Smooth muscle cell of bladder (primary cell): ENCODE measurements around the gene PLVAP. TPM values are rescaled to one million over a fixed set of nuclear protein-coding genes. Genes with fewer than 3 reads are reported as not detected.

Experiments
- total RNA-seq: library from RNA; depleted of rRNA; stranded (reverse); fragments of >200 nt; gene quantifications from 2 replicates; pipeline ENCODE4 v1.2.3, GENCODE V29; 2014

The PLVAP gene
- total RNA-seq: 0.65 TPM in 1 of 2 replicates, not detected in the other

DNA sequence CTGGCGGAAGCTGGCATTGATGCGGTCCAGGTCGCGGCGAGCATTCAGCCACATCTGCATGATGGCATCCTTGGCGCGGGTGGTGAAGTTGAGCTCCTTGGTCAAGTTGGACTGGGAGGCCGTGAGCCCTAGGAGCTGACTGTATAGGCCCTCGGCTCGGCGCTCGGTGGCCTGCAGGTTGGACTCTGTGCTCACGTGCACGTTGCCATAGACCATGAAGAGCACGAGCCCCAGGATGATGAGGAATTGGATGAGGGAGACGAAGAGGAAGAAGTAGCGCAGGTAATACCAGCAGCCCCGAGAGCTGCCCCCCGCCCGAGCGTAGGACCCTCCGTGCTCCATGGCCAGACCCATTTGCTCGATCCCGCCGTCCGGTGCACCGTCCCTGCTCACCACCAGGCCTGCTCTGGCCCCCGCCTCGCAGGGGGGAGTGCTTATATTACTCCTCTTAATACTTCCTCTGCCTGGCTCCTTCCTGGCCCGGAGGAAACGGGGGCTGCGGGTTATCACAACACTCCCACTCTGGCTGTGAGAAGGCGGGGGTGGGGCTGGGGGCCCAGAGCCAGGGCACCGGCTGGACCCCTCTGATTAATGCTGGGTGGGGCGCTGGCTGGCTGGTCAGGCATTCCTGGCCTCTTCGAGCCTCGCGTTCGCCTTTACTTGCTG, at the start of gene PLVAP:
TSS of gene PLVAP (minus strand) at position 408 of the 666 bp plus-strand sequence. CDS start at position 354, 54 bp downstream.

DNA sequence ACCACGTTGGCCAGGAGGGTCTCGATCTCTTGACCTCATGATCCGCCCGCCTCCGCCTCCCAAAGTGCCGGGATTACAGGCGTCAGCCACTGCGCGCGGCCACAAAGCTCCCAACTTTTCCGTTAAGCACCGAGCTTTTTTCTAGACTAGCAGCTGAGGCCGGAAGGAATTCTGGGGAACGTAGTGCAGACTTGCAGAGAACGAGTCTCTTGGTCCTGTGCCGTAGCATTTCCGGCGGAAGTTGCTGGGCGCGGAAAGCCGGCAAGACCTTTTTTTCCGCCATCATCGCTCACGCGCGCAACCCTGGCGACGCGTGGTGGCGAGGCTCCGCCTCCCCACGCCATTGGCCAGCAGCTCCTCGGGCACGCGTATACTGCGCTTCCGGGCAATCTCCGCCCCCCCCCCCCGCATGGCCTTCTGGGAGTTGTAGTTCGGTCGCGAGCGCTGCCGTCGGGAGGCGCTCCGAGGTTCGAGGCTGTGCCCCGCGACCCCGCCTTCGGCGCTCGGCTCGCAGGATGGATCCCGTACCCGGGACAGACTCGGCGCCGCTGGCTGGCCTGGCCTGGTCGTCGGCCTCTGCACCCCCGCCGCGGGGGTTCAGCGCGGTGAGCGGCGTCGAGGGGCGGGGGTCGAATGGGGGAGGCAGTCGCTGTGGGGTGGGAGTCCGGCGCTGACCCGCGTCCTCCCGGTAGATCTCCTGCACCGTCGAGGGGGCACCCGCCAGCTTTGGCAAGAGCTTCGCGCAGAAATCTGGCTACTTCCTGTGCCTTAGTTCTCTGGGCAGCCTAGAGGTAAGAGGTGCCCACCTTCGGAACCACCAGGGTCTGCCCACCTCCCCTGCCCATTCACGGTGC, 42.7 kb upstream of the PLVAP start, which contains the start of gene MVB12A:
TSS of gene MVB12A (plus strand) at position 427 of the 854 bp plus-strand sequence. CDS start at position 516, 89 bp downstream.

DNA sequence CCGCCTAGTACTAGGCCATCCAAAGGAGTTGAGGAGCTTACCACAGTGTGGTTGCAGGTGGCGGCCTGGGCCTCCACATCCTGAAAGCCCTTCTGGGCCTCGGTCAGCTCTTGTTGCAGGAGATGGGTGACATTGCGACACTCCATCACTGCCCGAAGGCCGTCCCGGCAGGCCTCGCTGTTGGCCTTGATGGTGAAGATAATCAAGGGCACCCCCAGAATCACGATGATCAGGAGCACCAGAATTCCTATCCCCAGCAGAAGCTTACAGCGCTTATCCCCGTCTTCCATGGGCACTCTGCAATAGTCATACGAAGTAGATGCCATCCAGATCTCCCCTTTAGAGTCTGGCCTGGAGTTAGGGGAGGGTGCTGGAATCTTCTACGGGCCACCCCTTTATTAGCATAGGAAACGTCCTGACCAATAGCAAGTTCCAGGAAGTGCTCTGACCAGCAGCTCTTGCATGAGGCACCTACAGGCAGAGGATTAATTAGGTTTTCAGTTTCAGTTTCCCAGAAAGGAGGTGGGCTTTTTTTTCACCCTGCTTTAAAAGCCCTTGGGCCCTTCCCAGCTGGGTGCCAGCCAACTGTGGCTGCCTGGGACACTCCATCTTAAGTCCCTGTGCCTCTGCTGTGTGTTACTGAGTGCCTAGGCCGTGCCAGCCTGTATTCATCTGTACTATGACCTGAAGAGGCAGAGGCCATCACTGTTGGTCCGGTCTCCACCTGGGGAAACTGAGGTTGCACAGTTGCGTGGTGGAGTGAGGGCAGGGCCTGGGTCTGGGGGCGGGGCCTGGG, 28.3 kb upstream of the PLVAP start, which contains the start of gene BST2:
TSS of gene BST2 (minus strand) at position 381 of the 796 bp plus-strand sequence. CDS start at position 326, 55 bp downstream.

DNA sequence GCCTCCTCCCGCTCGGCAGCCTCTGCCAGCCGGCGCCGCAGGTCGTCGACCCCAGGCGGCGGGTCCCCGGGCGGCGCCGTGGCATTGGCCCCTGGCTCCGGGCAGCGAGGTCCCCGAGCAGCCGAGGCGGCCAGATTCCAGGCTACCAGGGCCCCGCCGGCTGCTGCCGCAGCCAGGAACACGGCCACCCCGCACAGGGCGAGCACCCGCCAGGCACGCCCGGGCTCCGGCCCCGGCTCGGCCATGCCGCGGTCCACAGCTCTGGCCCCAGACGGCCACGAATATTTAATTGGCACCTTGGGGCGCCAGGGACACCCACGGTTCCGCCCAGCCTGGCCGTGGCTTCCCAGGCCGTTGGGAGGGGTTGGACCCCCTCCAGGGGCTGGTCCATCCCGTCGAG, 16.8 kb upstream of the PLVAP start, which contains the start of gene CCDC194:
TSS of gene CCDC194 (minus strand) at position 283 of the 400 bp plus-strand sequence. CDS start at position 245, 38 bp downstream.

GRCh38 chr19:17336872-17337674, 40.1 kb downstream of the PLVAP start, which contains the start of gene GTPBP3:
Gene GTPBP3, plus strand, starts transcription at chr19:17337553. Its CDS starts 59 bp downstream, at chr19:17337612.

DNA sequence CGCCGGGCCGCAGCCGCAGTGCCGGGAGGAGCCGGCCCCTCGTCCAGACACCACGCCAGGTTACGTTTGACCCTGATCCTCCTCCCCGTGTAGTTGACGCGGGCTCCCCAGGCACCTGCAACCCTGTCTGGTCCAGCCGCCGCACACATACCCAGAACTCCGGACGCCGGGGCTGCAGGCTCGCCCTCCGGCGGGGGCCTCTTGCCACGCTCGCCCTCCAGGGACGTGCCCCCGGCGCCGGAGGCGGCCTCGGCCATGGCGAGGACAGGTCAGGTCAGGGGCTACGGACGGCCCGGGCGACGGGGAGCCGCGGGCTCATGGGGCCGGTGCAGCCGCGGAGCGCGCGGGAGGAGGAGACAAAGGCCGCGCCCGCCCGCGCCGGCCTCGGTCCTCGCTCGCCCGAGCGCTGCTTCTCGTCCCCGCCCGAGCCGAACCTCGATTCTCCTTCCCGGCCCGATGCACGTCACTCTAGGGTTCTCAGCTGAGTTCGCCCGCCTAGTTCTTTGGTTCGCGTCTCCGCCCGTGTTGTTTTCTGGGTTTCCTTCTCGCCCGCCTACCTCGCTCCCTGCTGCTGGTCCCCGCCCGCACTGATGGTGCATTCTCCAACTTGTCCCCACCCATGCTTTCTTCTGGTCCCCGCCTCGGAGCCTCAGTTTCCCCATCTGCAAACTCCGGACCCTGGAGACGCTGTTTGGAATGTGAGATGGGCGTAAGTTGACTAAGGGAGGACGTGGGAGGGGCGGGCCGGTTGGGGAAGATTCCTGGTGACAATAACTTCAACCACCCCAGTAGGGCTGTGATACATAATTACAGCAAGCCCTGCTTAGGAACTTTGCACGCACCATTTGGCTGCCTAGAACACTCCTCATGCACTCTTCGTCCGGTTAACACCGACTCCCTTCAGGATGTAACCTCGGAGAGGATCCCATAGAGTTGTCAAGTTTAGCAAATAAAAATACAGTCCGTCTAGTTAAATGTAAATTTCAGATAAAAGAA, 42.4 kb downstream of the PLVAP start, which contains the start of gene ANO8:
TSS of gene ANO8 (minus strand) at position 442 of the 996 bp plus-strand sequence. CDS start at position 257, 185 bp downstream.

DNA sequence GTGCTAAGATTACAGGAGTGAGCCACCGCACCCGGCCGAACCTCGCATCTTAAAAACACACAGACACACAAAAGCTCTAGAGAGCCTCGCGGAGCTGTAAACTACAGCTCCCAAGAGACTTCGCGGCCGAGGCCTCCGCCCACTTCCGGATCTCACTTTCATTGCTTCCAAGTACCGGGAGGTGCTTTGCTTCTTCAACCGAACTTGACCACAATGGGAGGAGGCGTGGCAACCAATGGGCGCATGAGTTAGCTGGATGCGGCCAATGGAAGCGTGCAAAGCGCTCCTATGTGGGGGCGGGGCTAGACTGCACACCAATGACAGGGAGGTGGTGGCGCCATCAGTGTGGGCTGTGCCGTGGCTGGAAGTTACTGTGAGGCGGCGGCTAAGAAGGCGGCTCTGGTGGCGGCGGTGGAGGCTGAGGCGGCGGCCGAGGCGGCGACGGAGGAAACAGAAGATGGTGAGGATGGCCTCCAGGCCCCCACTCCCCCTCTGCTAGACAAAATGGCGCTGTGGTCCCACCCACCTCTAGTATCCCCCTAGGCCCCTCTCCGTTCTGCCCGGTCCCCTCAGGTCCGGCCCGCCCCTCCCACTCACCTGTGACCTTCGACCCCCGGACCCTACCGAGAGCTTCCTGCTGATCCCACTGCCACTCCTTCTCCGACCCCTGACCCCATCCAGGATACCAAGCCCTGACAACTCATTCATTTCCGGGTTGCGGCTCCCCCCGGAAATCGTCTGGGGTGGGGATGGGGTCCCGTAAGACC, 67.8 kb downstream of the PLVAP start, which contains the start of gene DDA1:
TSS of gene DDA1 (plus strand) at position 366 of the 767 bp plus-strand sequence. CDS start at position 458, 92 bp downstream.

GRCh38 chr19:17305517-17306284, 71.4 kb downstream of the PLVAP start, which contains the start of gene MRPL34:
Gene MRPL34, plus strand, starts transcription at chr19:17305872. Its CDS starts 21 bp downstream, at chr19:17305893.

DNA sequence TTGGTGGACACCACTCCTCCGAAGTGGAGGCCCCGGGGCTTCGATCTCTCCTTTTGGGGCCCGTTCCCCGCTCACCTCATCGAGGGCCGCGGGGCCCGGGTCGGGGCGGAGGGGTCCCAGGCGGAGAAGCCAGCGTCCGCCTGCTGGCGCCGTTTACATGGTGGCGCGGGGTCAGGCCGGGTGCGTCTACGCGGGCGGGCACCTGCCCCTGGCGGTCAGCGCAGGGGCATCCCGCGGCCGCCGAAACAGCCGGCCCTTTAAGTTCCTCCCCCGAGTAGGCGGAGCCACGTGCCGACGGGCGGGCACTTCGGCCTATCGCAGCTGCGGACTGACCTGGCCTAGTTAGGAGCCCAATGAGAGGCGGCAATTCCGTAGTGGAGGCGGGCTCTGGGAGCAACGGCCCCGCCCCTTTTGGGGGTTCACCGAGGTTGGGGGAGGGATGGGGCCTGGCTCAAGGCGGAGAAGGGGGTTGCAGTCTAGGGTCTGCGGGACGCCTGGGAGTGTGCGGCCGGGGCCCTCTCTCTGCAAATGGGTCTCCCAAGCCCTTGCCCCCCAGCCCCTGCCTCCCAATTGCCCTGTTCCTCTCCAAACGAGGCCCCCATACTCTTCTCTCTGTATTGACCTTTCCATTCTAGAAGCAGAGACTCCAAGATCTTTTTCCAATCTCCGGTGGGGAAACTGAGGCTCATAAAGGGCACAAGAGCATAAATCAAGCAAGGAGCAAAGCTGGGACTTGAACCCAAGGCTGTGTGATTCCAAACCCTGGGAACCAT, 73.8 kb downstream of the PLVAP start, which contains the start of gene ABHD8:
TSS of gene ABHD8 (minus strand) at position 259 of the 773 bp plus-strand sequence. CDS start 1,809 bp downstream, outside the sequence.

Other genes starting within 250 kb of the PLVAP start
- gene USE1, start 162.0 kb downstream of the PLVAP start, total RNA-seq: 23.8 and 33.3 TPM in 2 replicates
- gene OCEL1, start 151.1 kb downstream of the PLVAP start, total RNA-seq: 1.4 and 2.4 TPM in 2 replicates
- gene NR2F6, start 131.4 kb downstream of the PLVAP start, total RNA-seq: 27.9 and 37.6 TPM in 2 replicates
- gene USHBP1, start 112.6 kb downstream of the PLVAP start, total RNA-seq: not detected in 2 replicates
- 86.8 and 89.7 TPM in 2 replicates for gene BABAM1, start 109.9 kb downstream of the PLVAP start, total RNA-seq
- gene ANKLE1, start 95.4 kb downstream of the PLVAP start, total RNA-seq: 0.14 and 0.18 TPM in 2 replicates
- 8.7 and 11.6 TPM in 2 replicates for gene ABHD8, start 73.9 kb downstream of the PLVAP start, total RNA-seq
- 13.5 and 33.7 TPM in 2 replicates for gene MRPL34, start 71.5 kb downstream of the PLVAP start, total RNA-seq
- 17.5 and 24.2 TPM in 2 replicates for gene DDA1, start 67.8 kb downstream of the PLVAP start, total RNA-seq
- gene ANO8, start 42.5 kb downstream of the PLVAP start, total RNA-seq: 1.6 and 3.0 TPM in 2 replicates
- 5.8 and 11.5 TPM in 2 replicates for gene GTPBP3, start 39.8 kb downstream of the PLVAP start, total RNA-seq
- gene CCDC194, start 16.9 kb upstream of the PLVAP start, total RNA-seq: not detected in 2 replicates
- gene BST2, start 28.3 kb upstream of the PLVAP start, total RNA-seq: 0.55 and 5.4 TPM in 2 replicates
- gene MVB12A, start 42.7 kb upstream of the PLVAP start, total RNA-seq: 25.1 and 28.2 TPM in 2 replicates
- under 0.01 and 0.14 TPM in 2 replicates for gene TMEM221, start 71.3 kb upstream of the PLVAP start, total RNA-seq
- gene NXNL1, start 83.6 kb upstream of the PLVAP start, total RNA-seq: not detected in 2 replicates
- gene SLC27A1, start 93.2 kb upstream of the PLVAP start, total RNA-seq: 14.9 and 20.4 TPM in 2 replicates
- gene PGLS, start 134.3 kb upstream of the PLVAP start, total RNA-seq: 49.4 and 58.5 TPM in 2 replicates
- 93.2 and 113 TPM in 2 replicates for gene COLGALT1, start 178.3 kb upstream of the PLVAP start, total RNA-seq